Measurements from ENCODE around the gene RNU6-1.
A peak's percentile ranks its signal among the peaks of the same experiment; 100 is the strongest.

The RNU6-1 gene

GRCh38 chr15:67803996-67804843 lies 35.6 kb downstream of the RNU6-1 start:
- DNase-seq: peak in 5 of 56 donors; percentile 4 to 42 (median 5)

GRCh38 chr15:67803299-67803698 lies 36.5 kb downstream of the RNU6-1 start:
- no peak for DNase-seq

GRCh38 chr15:67801926-67802914 lies 37.6 kb downstream of the RNU6-1 start:
- DNase-seq: no peak

- DNase-seq: no peak
Observed at GRCh38 chr15:67801142-67801541, 38.7 kb downstream of the RNU6-1 start.

GRCh38 chr15:67799801-67800205 lies 40.0 kb downstream of the RNU6-1 start:
- DNase-seq: no peak

- no peak for DNase-seq
Observed at GRCh38 chr15:67796196-67797127, 43.4 kb downstream of the RNU6-1 start.

GRCh38 chr15:67794832-67795574 lies 44.8 kb downstream of the RNU6-1 start:
- no peak for DNase-seq

- DNase-seq: no peak
Observed at GRCh38 chr15:67792250-67792942, 47.4 kb downstream of the RNU6-1 start.

- no peak for DNase-seq
Observed at GRCh38 chr15:67790610-67791319, 49.1 kb downstream of the RNU6-1 start.
